Adipocyte (in vitro differentiated cells): ENCODE data around the gene PTAFR.

Experiments used
- DNase-seq: peaks from one replicate; pipeline ENCODE4 v3.0.0-alpha.2; 2015; ENCODE audit warnings: low read depth
- H3K27me3 ChIP-seq: replicated peaks from 2 replicates; pipeline ENCODE4 v1.7.0; 2013; ENCODE audit warnings: mild to moderate bottlenecking, low read length, moderate library complexity; ENCODE audit not compliant: control insufficient read depth, insufficient read depth
- H3K36me3 ChIP-seq: 2 replicates; pipeline ENCODE4 v1.7.0; 2013; ENCODE audit warnings: low read length, mild to moderate bottlenecking, moderate library complexity; ENCODE audit not compliant: control insufficient read depth, insufficient read depth, severe bottlenecking
- H3K4me1 ChIP-seq: 2 replicates; pipeline ENCODE4 v1.7.0; 2013; ENCODE audit warnings: mild to moderate bottlenecking, low read length, moderate library complexity; ENCODE audit not compliant: control insufficient read depth, insufficient read depth
- H3K4me3 ChIP-seq: 2 replicates; pipeline ENCODE4 v1.7.0; 2013; ENCODE audit warnings: mild to moderate bottlenecking, low read length, moderate library complexity
- H3K9ac ChIP-seq: 2 replicates; pipeline ENCODE4 v1.7.0; 2013; ENCODE audit warnings: mild to moderate bottlenecking, low read length, moderate library complexity
- H3K9me3 ChIP-seq: 2 replicates; pipeline ENCODE4 v1.7.0; 2013; ENCODE audit warnings: mild to moderate bottlenecking, low read length, moderate library complexity; ENCODE audit not compliant: control insufficient read depth

The PTAFR gene

GRCh38 chr1:28108001-28108400 is 68.5 kb downstream of the PTAFR start:
- Histone ChIP-seq H3K4me3 (no peak overlapping the region), H3K36me3 (no peaks in the 10 kb centered on the region), H3K27me3 (no peaks in the 10 kb centered on the region), H3K4me1 (peaks cover 8% of the 10 kb centered on the region), H3K9me3 (no peaks in the 10 kb centered on the region), H3K9ac (no peak overlapping the region)
- DNase-seq = no peak

DNA sequence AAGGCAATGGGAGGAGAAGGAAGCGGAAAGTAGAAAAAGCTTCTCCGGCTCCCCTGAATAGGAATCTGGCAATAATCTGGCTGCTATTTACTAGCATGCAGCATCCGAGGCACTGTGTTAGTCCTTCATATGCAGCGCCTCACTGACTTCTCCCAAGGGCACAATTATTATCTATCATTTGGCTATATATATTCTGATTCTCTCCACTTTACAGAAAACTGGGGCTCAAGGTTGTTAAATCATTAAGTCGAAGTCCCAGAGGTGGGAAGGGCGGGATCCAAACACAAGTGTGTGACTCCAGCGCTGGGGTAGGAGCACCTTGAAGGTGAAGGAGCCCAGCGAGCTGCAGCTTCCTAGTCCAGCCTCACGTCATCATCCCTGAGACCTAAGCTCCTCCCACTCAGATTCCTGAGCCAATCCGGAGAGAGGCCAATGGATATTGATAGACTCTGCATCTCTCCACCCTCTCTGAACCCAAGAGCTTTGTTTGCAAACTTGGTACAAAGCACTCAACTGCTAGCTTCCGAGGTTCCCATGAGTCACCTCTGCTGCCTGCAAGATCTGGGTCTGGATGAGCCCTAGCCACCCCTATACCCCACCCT is 71.5 kb downstream of the PTAFR start:
- no peaks in the 10 kb centered on the region for H3K27me3 ChIP-seq
- no peaks in the 10 kb centered on the region for H3K36me3 ChIP-seq
- H3K4me1 ChIP-seq = peaks cover 8% of the 10 kb centered on the region
- DNase-seq = peak; percentile 42
- H3K9me3 ChIP-seq = no peaks in the 10 kb centered on the region
- peak overlapping the region; percentile 69 for H3K4me3 ChIP-seq
- peak overlapping the region; percentile 21 for H3K9ac ChIP-seq

GRCh38 chr1:28102189-28102588 is 74.3 kb downstream of the PTAFR start:
- H3K9ac ChIP-seq = no peak overlapping the region
- no peak for DNase-seq
- H3K4me1 ChIP-seq = peaks cover 15% of the 10 kb centered on the region
- H3K4me3 ChIP-seq = no peak overlapping the region
- no peaks in the 10 kb centered on the region for H3K27me3 ChIP-seq
- H3K9me3 ChIP-seq = no peaks in the 10 kb centered on the region
- H3K36me3 ChIP-seq = no peaks in the 10 kb centered on the region

- DNase-seq = no peak
Observed at GRCh38 chr1:28099050-28099769, 77.3 kb downstream of the PTAFR start.

More at GRCh38 chr1:28099050-28099769, 77.3 kb downstream of the PTAFR start:
- no peak overlapping the region for H3K4me3 ChIP-seq
- H3K9ac ChIP-seq = no peak overlapping the region
- H3K27me3 ChIP-seq = no peaks in the 10 kb centered on the region
- no peaks in the 10 kb centered on the region for H3K9me3 ChIP-seq
- H3K36me3 ChIP-seq = no peaks in the 10 kb centered on the region
- peaks cover 7% of the 10 kb centered on the region for H3K4me1 ChIP-seq
